Measurements from ENCODE around the gene TMEM45A.

DNA sequence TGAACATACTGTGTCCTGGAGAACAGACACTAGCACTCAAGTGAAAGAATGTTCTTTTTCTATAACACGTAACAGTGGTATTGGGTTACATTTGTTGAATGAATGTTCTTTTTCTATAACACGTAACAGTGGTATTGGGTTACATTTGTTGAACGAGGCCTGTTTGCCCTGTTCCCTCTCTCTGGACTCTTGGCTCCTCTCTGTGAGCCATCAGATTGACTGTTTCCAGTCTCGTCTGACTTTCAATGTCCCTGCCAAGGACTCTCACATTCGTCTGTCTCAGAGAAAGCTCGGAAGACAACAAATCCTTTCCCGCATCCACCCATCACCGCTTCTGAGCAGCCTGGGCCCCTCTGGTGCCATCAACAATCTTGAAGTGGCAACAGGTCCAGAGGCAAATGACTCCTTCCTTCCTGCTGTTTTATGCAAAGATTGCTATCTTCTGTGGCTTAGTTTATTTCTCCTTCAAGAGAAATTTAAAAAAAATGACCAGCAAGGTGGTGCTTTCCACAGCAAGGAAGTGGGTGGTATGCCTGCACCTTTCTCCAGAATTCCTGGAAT is 8.0 kb downstream of the TMEM45A start:
- TF ChIP-seq, protein P1, sequence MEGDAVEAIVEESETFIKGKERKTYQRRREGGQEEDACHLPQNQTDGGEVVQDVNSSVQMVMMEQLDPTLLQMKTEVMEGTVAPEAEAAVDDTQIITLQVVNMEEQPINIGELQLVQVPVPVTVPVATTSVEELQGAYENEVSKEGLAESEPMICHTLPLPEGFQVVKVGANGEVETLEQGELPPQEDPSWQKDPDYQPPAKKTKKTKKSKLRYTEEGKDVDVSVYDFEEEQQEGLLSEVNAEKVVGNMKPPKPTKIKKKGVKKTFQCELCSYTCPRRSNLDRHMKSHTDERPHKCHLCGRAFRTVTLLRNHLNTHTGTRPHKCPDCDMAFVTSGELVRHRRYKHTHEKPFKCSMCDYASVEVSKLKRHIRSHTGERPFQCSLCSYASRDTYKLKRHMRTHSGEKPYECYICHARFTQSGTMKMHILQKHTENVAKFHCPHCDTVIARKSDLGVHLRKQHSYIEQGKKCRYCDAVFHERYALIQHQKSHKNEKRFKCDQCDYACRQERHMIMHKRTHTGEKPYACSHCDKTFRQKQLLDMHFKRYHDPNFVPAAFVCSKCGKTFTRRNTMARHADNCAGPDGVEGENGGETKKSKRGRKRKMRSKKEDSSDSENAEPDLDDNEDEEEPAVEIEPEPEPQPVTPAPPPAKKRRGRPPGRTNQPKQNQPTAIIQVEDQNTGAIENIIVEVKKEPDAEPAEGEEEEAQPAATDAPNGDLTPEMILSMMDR (conservative IDR thresholded peaks at IDR 0.05 in 1 of 2, IDR thresholded peaks at IDR 0.05 in 1 of 2; ENCODE audit: low read depth in 1 of 2, low read length in 2 of 2): no peak
- no peak for TF ChIP-seq EZH2 (IDR thresholded peaks at IDR 0.05; ENCODE audit: low read length, missing control alignments)

All from fibroblast of lung (primary cell).